Sigmoid colon (tissue), 7 donors: ENCODE measurements around the gene MOBP. TPM values are rescaled to one million over a fixed set of nuclear protein-coding genes. Genes with fewer than 3 reads are reported as not detected.
"Not testable (repeated sequence)": the region's sequence is repeated elsewhere in the genome, so short reads cannot be mapped to it uniquely, and the experiment has no call there.

Experiments used
- DNase-seq: peaks from one replicate; pipeline ENCODE4 v3.0.0-alpha.2; 2019
- H3K27ac ChIP-seq, 4 donors: fragments of 200-600 bp; sonication (generic); one replicate each; pipeline ENCODE4 v1.5.1; 2016 to 2019; ENCODE audit warnings: mild to moderate bottlenecking in 1 of 4
- H3K27me3 ChIP-seq, 3 donors: fragments of 200-600 bp; sonication (generic); one replicate each; pipeline ENCODE4 v1.5.1; 2019; ENCODE audit warnings: mild to moderate bottlenecking in 1 of 3
- H3K36me3 ChIP-seq, 4 donors: fragments of 200-600 bp; sonication (generic); one replicate each; pipeline ENCODE4 v1.5.1; 2016 to 2019
- H3K4me1 ChIP-seq, 4 donors: fragments of 200-600 bp; sonication (generic); one replicate each; pipeline ENCODE4 v1.5.1; 2017 to 2019
- H3K4me3 ChIP-seq, 4 donors: fragments of 200-600 bp; sonication (generic); one replicate each; pipeline ENCODE4 v1.5.1; 2017 to 2019; ENCODE audit warnings: mild to moderate bottlenecking in 2 of 4, moderate library complexity in 1 of 4
- H3K9me3 ChIP-seq, 4 donors: fragments of 200-600 bp in 3 of 4; sonication (generic) in 3 of 4; one replicate each; pipeline versions ENCODE4 v1.5.1 to v1.6.1; 2013 to 2019
- EP300 ChIP-seq, 4 donors: sonication (generic); formaldehyde crosslinking; IDR thresholded peaks; one replicate each; pipeline ENCODE4 v1.6.1; 2017; ENCODE audit warnings: antibody characterized with exemption in 4 of 4
- POLR2A ChIP-seq, 2 donors: fragments of 450-650 bp; IDR thresholded peaks; one replicate each; pipeline ENCODE4 v1.6.1; 2016; ENCODE audit warnings: antibody characterized with exemption in 2 of 2, mild to moderate bottlenecking in 2 of 2, moderate library complexity in 2 of 2
- POLR2AphosphoS5 ChIP-seq, 4 donors: sonication (generic); formaldehyde crosslinking; IDR thresholded peaks; one replicate each; pipeline ENCODE4 v1.6.1; 2017; ENCODE audit warnings: antibody characterized with exemption in 4 of 4
- WGBS, 2 donors: extraction: QIAGEN DNeasy Blood & Tissue Kit; methylation state at CpG; one replicate each; pipeline ENCODE4 v1.1.7; 2013; 5-methylcytosine and 5-hydroxymethylcytosine counted together
- intact Hi-C: fragments of 100-400 bp; cut with DNase I; formaldehyde crosslinking; loops from one replicate; pipeline ENCODE4 v1.15.1; 2023
- polyA plus RNA-seq, 3 donors: library from polyadenylated mRNA; stranded (reverse); fragments of 200-250 nt; gene quantifications; one replicate each; pipeline ENCODE4 v1.2.3, GENCODE V29; 2013
- total RNA-seq, 4 donors: library from RNA; depleted of rRNA; stranded (reverse); fragments of >200 nt; gene quantifications; one replicate each; pipeline ENCODE4 v1.1.0, GENCODE V29; 2016
- TF ChIP-seq, protein P1 (sequence below), 4 experiments: fragments of 450-650 bp in 3 of 4; fragments of 200-600 bp in 1 of 4; IDR thresholded peaks; one replicate each; pipeline ENCODE4 v1.5.1; 2016 to 2019; ENCODE audit warnings: antibody characterized with exemption in 4 of 4, mild to moderate bottlenecking in 3 of 4, moderate library complexity in 2 of 4
- donor health status: healthy with polysubstance abuse.
- donor health status: Bipolar disorder and iron deficiency.
- donor health status: healthy.

MOBP gene
- total RNA-seq (not detected), polyA plus RNA-seq (under 1 TPM in 1 of 3 donors, not detected in 2; 0.60 TPM)

GRCh38 chr3:39467394-39468107 is at the start of gene MOBP:
TSS of gene MOBP (plus strand) at chr3:39467680. CDS start at chr3:39502070, 34,390 bp downstream.
- H3K4me3 ChIP-seq = no peak within 1 kb of the TSS
- intact Hi-C loops = no loop called here
- no peaks in the 10 kb centered on the region for H3K27me3 ChIP-seq
- H3K27ac ChIP-seq = no peak within 1 kb of the TSS
- no peaks in the 10 kb centered on the region for H3K9me3 ChIP-seq
- H3K4me1 ChIP-seq = no peaks in the 10 kb centered on the region
- TF ChIP-seq EP300 (IDR thresholded peaks at IDR 0.05) (no peak), POLR2AphosphoS5 (IDR thresholded peaks at IDR 0.05) (no peak), POLR2A (IDR thresholded peaks at IDR 0.05) (no peak)
- TF ChIP-seq, protein P1, sequence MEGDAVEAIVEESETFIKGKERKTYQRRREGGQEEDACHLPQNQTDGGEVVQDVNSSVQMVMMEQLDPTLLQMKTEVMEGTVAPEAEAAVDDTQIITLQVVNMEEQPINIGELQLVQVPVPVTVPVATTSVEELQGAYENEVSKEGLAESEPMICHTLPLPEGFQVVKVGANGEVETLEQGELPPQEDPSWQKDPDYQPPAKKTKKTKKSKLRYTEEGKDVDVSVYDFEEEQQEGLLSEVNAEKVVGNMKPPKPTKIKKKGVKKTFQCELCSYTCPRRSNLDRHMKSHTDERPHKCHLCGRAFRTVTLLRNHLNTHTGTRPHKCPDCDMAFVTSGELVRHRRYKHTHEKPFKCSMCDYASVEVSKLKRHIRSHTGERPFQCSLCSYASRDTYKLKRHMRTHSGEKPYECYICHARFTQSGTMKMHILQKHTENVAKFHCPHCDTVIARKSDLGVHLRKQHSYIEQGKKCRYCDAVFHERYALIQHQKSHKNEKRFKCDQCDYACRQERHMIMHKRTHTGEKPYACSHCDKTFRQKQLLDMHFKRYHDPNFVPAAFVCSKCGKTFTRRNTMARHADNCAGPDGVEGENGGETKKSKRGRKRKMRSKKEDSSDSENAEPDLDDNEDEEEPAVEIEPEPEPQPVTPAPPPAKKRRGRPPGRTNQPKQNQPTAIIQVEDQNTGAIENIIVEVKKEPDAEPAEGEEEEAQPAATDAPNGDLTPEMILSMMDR (IDR thresholded peaks at IDR 0.05) = no peak
- 42 to 62% methylated on average over 4 of the region's 4 CpGs for WGBS, 2 donors
- H3K36me3 ChIP-seq = no peaks in the 10 kb centered on the region
- no peak for DNase-seq

DNA sequence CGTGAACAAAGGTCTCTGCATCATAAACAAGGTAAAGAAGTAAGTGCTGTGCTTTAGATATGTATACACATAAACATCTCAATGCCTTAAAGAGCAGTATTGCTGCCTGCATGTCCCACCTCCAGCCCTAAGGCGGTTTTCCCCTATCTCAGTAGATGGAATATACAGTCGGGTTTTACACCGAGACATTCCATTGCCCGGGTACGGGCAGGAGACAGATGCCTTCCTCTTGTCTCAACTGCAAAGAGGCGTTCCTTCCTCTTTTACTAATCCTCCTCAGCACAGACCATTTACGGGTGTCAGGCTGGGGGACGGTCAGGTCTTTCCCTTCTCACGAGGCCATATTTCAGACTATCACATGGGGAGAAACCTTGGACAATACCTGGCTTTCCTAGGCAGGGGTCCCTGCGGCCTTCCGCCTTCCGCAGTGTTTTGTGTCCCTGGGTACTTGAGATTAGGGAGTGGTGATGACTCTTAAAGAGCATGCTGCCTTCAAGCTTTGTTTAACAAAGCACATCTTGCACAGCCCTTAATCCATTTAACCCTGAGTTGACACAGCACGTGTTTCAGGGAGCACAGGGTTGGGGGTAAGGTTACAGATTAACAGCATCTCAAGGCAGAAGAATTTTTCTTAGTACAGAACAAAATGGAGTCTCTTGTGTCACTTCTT is 48.8 kb upstream of the MOBP start:
- H3K9me3 ChIP-seq, H3K27me3 ChIP-seq, H3K4me3 ChIP-seq, H3K4me1 ChIP-seq, H3K36me3 ChIP-seq, intact Hi-C loops, H3K27ac ChIP-seq, DNase-seq: not testable (repeated sequence)
- WGBS, 2 donors = 59 to 80% methylated on average over 12 to 13 of the region's 14 CpGs

DNA sequence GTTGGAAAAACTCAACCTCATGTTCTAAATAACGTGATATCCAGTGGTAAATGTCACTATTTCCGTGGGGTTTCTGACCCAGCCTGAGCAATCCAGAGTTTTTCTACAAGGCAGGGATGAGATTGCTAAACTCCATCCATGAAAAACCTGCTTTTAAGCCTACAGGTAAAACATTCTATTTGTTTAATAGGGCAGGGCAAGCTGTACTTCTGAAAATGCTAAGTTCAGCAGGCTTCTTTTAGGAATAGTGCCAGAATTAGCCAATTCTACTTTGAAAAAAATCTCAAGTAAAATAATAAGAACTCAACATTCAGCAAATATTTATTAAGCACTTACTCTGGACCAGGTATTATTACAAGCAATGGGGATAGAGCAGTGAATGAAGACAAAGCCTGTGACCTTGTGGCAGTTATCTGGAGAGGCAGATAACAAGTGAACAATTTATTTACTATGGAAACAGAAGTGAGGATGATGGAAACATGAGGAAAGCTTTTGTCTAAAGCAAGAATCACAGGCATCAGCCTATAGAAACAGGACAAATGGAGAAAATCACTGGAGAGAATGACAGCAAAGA is 47.7 kb upstream of the MOBP start:
- intact Hi-C loops = no loop called here
- Histone ChIP-seq H3K27me3 (no peaks in the 10 kb centered on the region), H3K36me3 (no peaks in the 10 kb centered on the region), H3K4me3 (no peak overlapping the region), H3K4me1 (no peaks in the 10 kb centered on the region), H3K27ac (no peak overlapping the region), H3K9me3 (no peaks in the 10 kb centered on the region)
- TF ChIP-seq POLR2A (IDR thresholded peaks at IDR 0.05) (no peak), POLR2AphosphoS5 (IDR thresholded peaks at IDR 0.05) (no peak), EP300 (IDR thresholded peaks at IDR 0.05) (no peak)
- TF ChIP-seq, protein P1 (IDR thresholded peaks at IDR 0.05) = no peak
- no peak for DNase-seq
- 47 to 72% methylated on average over 2 of the region's 2 CpGs for WGBS, 2 donors

DNA sequence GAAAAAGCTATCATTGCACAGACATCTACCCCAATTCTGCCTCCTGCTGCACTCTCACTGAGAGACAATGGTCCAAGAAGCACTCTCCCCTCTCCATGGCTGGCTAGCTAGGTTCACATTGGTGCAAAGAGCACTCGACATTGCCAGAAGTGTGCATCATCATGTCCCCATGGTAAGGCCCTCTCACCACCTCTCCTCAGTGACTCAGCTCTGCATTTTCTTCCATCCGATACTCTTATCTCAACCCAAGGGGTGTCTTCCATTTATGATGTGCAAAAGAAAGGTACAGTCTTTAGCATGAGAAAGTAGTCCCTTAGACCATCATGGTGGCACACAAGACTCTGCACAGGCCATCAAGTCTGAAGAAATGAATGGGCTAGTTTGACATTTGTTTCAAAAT is 46.9 kb upstream of the MOBP start:
- Histone ChIP-seq H3K4me3 (no peak overlapping the region), H3K27ac (no peak overlapping the region), H3K27me3 (no peaks in the 10 kb centered on the region), H3K9me3 (no peaks in the 10 kb centered on the region), H3K36me3 (no peaks in the 10 kb centered on the region), H3K4me1 (no peaks in the 10 kb centered on the region)
- 94 to 99% methylated on average over 2 of the region's 2 CpGs for WGBS, 2 donors
- TF ChIP-seq EP300 (IDR thresholded peaks at IDR 0.05) (no peak), POLR2AphosphoS5 (IDR thresholded peaks at IDR 0.05) (no peak), POLR2A (IDR thresholded peaks at IDR 0.05) (no peak)
- TF ChIP-seq, protein P1 (IDR thresholded peaks at IDR 0.05) = no peak
- intact Hi-C loops = no loop called here
- DNase-seq = no peak

DNA sequence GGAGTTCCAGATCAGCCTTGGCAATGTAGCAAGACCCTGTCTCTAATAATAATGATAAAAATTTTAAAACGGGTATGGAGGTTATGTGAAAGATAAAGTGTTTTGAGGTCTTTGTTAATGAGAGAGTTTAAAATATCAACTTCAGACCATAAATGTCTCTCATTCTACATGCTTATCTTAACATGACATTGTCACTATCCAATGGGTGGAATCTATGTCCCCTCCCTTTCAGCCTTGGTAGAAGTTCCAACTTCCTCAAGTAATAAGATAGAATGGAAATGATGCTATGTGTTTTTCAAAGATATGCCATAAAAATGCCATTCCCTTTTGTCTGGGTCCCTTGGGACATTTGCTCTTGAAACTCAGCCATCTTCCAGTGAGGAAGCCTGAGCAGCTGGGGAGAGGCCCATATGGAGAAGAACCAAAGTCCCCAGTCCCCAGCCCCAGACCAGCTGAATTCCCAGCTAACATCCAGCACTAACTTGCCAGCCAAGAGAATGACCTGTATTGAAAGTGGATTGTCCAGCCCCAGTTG is 44.0 kb upstream of the MOBP start:
- H3K4me3 ChIP-seq = no peak overlapping the region
- intact Hi-C loops = no loop called here
- WGBS, 2 donors = 59 to 82% methylated on average over 1 of the region's 1 CpG

More for the DNA sequence above, 44.0 kb upstream of the MOBP start:
- H3K27ac ChIP-seq = no peak overlapping the region
- no peaks in the 10 kb centered on the region for H3K9me3 ChIP-seq
- H3K27me3 ChIP-seq = no peaks in the 10 kb centered on the region
- H3K36me3 ChIP-seq = no peaks in the 10 kb centered on the region
- H3K4me1 ChIP-seq = no peaks in the 10 kb centered on the region
- DNase-seq = no peak
- no peak for TF ChIP-seq POLR2A (IDR thresholded peaks at IDR 0.05)
- no peak for TF ChIP-seq POLR2AphosphoS5 (IDR thresholded peaks at IDR 0.05)
- no peak for TF ChIP-seq EP300 (IDR thresholded peaks at IDR 0.05)
- TF ChIP-seq, protein P1 (IDR thresholded peaks at IDR 0.05) = no peak
